ENCODE data around the gene FGD5. TPM values are rescaled to one million over a fixed set of nuclear protein-coding genes. Genes with fewer than 3 reads are reported as not detected.
A peak's percentile ranks its signal among the peaks of the same experiment; 100 is the strongest.

The FGD5 gene
- total RNA-seq, 1 experiment from 2014 or later, result not detected

GRCh38 chr3:14946236-14946635, 127.5 kb downstream of the FGD5 start:
- POLR2A ChIA-PET (ENCODE audit: low non-redundant PET), result interaction anchor here (0.7 kb wide), 1 partner anchor 23 kb away, joined by 6 read pairs; no protein-coding TSS in a partner anchor
- no TSS peak for BruUV-seq (replicated peaks)
- peak overlapping the region; percentile 67 for H3K4me3 ChIP-seq (ENCODE audit: low read depth, low read length, poor library complexity, severe bottlenecking)
- H3K27ac ChIP-seq (ENCODE audit: low read depth, low read length, poor library complexity, severe bottlenecking), result no peak overlapping the region
- peaks cover 36% of the 10 kb centered on the region for H3K36me3 ChIP-seq (ENCODE audit: insufficient read depth, low read length, poor library complexity, severe bottlenecking)
- intact Hi-C loops (cut with micrococcal nuclease; ENCODE audit: unreplicated experiment), result loop anchor here (10.0 kb wide), 1 partner anchor 771 kb away; the partner anchor contains the start of genes LSM3 and XPC
- CTCF ChIA-PET, result interaction anchor here (0.8 kb wide), 1 partner anchor 165 kb away, joined by 3 read pairs; no protein-coding TSS in a partner anchor
- TF ChIP-seq EZH2 (IDR thresholded peaks at IDR 0.05; ENCODE audit: borderline replicate concordance, low read depth, low read length, poor library complexity, severe bottlenecking) (no peak), CTCF (conservative IDR thresholded peaks at IDR 0.05; ENCODE audit: low read depth, low read length) (no peak)
- DNase-seq (ENCODE audit: low spot score), result no peak
- H3K9me3 ChIP-seq (ENCODE audit: low read depth, low read length, poor library complexity, severe bottlenecking), result no peaks in the 10 kb centered on the region
- peaks cover 20% of the 10 kb centered on the region for H3K4me1 ChIP-seq (ENCODE audit: insufficient read depth, low read length, poor library complexity, severe bottlenecking)
- no peaks in the 10 kb centered on the region for H3K27me3 ChIP-seq (replicated peaks; ENCODE audit: insufficient read depth, low read depth, low read length, poor library complexity)

GRCh38 chr3:14946739-14947099, 128.0 kb downstream of the FGD5 start:
- peaks cover 20% of the 10 kb centered on the region for H3K4me1 ChIP-seq (ENCODE audit: insufficient read depth, low read length, poor library complexity, severe bottlenecking)
- H3K27ac ChIP-seq (ENCODE audit: low read depth, low read length, poor library complexity, severe bottlenecking), result peak overlapping the region; percentile 99
- intact Hi-C loops (cut with micrococcal nuclease; ENCODE audit: unreplicated experiment), result loop anchor here (10.0 kb wide), 1 partner anchor 772 kb away; the partner anchor contains the start of genes LSM3 and XPC
- peaks cover 36% of the 10 kb centered on the region for H3K36me3 ChIP-seq (ENCODE audit: insufficient read depth, low read length, poor library complexity, severe bottlenecking)
- TF ChIP-seq CTCF (conservative IDR thresholded peaks at IDR 0.05; ENCODE audit: low read depth, low read length) (no peak), EZH2 (IDR thresholded peaks at IDR 0.05; ENCODE audit: borderline replicate concordance, low read depth, low read length, poor library complexity, severe bottlenecking) (no peak)
- peak overlapping the region; percentile 67 for H3K4me3 ChIP-seq (ENCODE audit: low read depth, low read length, poor library complexity, severe bottlenecking)
- H3K9me3 ChIP-seq (ENCODE audit: low read depth, low read length, poor library complexity, severe bottlenecking), result no peaks in the 10 kb centered on the region
- no peaks in the 10 kb centered on the region for H3K27me3 ChIP-seq (replicated peaks; ENCODE audit: insufficient read depth, low read depth, low read length, poor library complexity)
- ChIA-PET CTCF (interaction anchor here (0.8 kb wide), 1 partner anchor 166 kb away, joined by 3 read pairs; no protein-coding TSS in a partner anchor), POLR2A (ENCODE audit: low non-redundant PET) (no interaction called here)
- DNase-seq (ENCODE audit: low spot score), result no peak
- no TSS peak for BruUV-seq (replicated peaks)

GRCh38 chr3:14947100-14947885, 128.5 kb downstream of the FGD5 start, which contains the start of gene NR2C2:
Gene NR2C2, plus strand, starts transcription at chr3:14947583. Its CDS starts 56,332 bp downstream, at chr3:15003915.
- intact Hi-C loops (cut with micrococcal nuclease; ENCODE audit: unreplicated experiment), result loop anchor here (10.0 kb wide), 1 partner anchor 772 kb away; the partner anchor contains the start of genes LSM3 and XPC
- CTCF ChIA-PET, result no interaction called here

More at GRCh38 chr3:14947100-14947885, 128.5 kb downstream of the FGD5 start, which contains the start of gene NR2C2:
- no TSS peak for BruUV-seq (replicated peaks)
- Histone ChIP-seq H3K27me3 (replicated peaks; ENCODE audit: insufficient read depth, low read depth, low read length, poor library complexity) (no peaks in the 10 kb centered on the region), H3K4me3 (ENCODE audit: low read depth, low read length, poor library complexity, severe bottlenecking) (peak within 1 kb of the TSS; percentile 67), H3K4me1 (ENCODE audit: insufficient read depth, low read length, poor library complexity, severe bottlenecking) (peaks cover 20% of the 10 kb centered on the region), H3K36me3 (ENCODE audit: insufficient read depth, low read length, poor library complexity, severe bottlenecking) (peaks cover 36% of the 10 kb centered on the region), H3K27ac (ENCODE audit: low read depth, low read length, poor library complexity, severe bottlenecking) (peak within 1 kb of the TSS; percentile 99), H3K9me3 (ENCODE audit: low read depth, low read length, poor library complexity, severe bottlenecking) (no peaks in the 10 kb centered on the region)
- DNase-seq (ENCODE audit: low spot score), result peak; percentile 90
- POLR2A ChIA-PET (ENCODE audit: low non-redundant PET), result no interaction called here
- TF ChIP-seq CTCF (conservative IDR thresholded peaks at IDR 0.05; ENCODE audit: low read depth, low read length) (no peak), EZH2 (IDR thresholded peaks at IDR 0.05; ENCODE audit: borderline replicate concordance, low read depth, low read length, poor library complexity, severe bottlenecking) (no peak)

Measured in A673 (cell line).